Caco-2 (cell line): ENCODE measurements around the gene RPS6KA5. TPM values are rescaled to one million over a fixed set of nuclear protein-coding genes. Genes with fewer than 3 reads are reported as not detected.

ENCODE experiments used
- BruUV-seq: library from RNA; stranded (reverse); fragments of 400-500 nt; replicated peaks from 2 replicates; lab custom pipeline; 2021; lab: Mats Ljungman, UMichigan
- CTCF ChIA-PET: fragments of 300-600 bp; sonication (Branson Sonifier 250); formaldehyde crosslinking; loops from one replicate; lab custom pipeline; 2022; ENCODE audit warnings: antibody characterized with exemption; lab: Charles Lee
- POLR2A ChIA-PET: fragments of 300-600 bp; sonication (Branson Sonifier 250); formaldehyde crosslinking; loops from one replicate; lab custom pipeline; 2022; ENCODE audit warnings: antibody characterized with exemption; lab: Charles Lee
- DNase-seq, 2 experiments: peaks; one replicate each; pipeline versions ENCODE4 v3.0.0 to v3.0.0-alpha.2; 2020 to 2022
- H3K27me3 ChIP-seq: replicated peaks from 2 replicates; pipeline ENCODE4 v1.6.0; 2011; ENCODE audit warnings: low read length; ENCODE audit not compliant: control insufficient read depth, insufficient read depth
- H3K36me3 ChIP-seq: 2 replicates; pipeline ENCODE4 v1.5.1; 2011; ENCODE audit warnings: low read length; ENCODE audit not compliant: control insufficient read depth, insufficient read depth
- H3K4me1 ChIP-seq: fragments of 250-450 bp; sonication (Bioruptor Pico); 2 replicates; pipeline ENCODE4 v1.5.1; 2020; ENCODE audit warnings: mild to moderate bottlenecking
- H3K4me3 ChIP-seq: 2 replicates; pipeline ENCODE4 v1.5.1; 2011; ENCODE audit warnings: low read depth, mild to moderate bottlenecking, control low read depth, low read length
- H3K9me3 ChIP-seq: fragments of 250-450 bp; sonication (Bioruptor Pico); 2 replicates; pipeline ENCODE4 v1.5.1; 2020; ENCODE audit warnings: mild to moderate bottlenecking, moderate library complexity
- H3K27ac Mint-ChIP-seq: one replicate; pipeline ENCODE4 v1.8.0; 2022; ENCODE audit warnings: mixed read lengths; ENCODE audit not compliant: unreplicated experiment
- H3K27me3 Mint-ChIP-seq: one replicate; pipeline ENCODE4 v1.8.0; 2022; ENCODE audit warnings: mixed read lengths; ENCODE audit not compliant: insufficient read depth, unreplicated experiment
- H3K36me3 Mint-ChIP-seq: one replicate; pipeline ENCODE4 v1.8.0; 2022; ENCODE audit warnings: mild to moderate bottlenecking, mixed read lengths; ENCODE audit not compliant: insufficient read depth, unreplicated experiment
- H3K4me1 Mint-ChIP-seq: one replicate; pipeline ENCODE4 v1.8.0; 2022; ENCODE audit warnings: low read depth, mixed read lengths; ENCODE audit not compliant: unreplicated experiment
- H3K4me3 Mint-ChIP-seq: one replicate; pipeline ENCODE4 v1.8.0; 2022; ENCODE audit warnings: mild to moderate bottlenecking, moderate library complexity, mixed read lengths; ENCODE audit not compliant: unreplicated experiment
- H3K9me3 Mint-ChIP-seq: one replicate; pipeline ENCODE4 v1.8.0; 2022; ENCODE audit warnings: mixed read lengths; ENCODE audit not compliant: unreplicated experiment
- intact Hi-C: fragments of 100-400 bp; cut with micrococcal nuclease; formaldehyde crosslinking; loops from one replicate; pipeline ENCODE4 v1.10.0; 2022; ENCODE audit not compliant: unreplicated experiment
- total RNA-seq: library from RNA; stranded (reverse); gene quantifications from 2 replicates; pipeline ENCODE4 v1.2.3, GENCODE V29; 2022
- TF ChIP-seq, protein P1 (sequence below), 2 experiments: fragments of 200-600 bp in 1 of 2; IDR thresholded peaks; 1 replicate in 1 of 2; 2 replicates in 1 of 2; pipeline versions ENCODE4 v1.5.1 to v1.8.0; 2011 to 2022; ENCODE audit warnings: antibody characterized with exemption in 1 of 2, control low read depth in 1 of 2, inconsistent platforms in 1 of 2, low read depth in 1 of 2, low read length in 1 of 2, mild to moderate bottlenecking in 1 of 2, moderate library complexity in 1 of 2; ENCODE audit not compliant: insufficient read depth in 1 of 2, severe bottlenecking in 1 of 2, unreplicated experiment in 1 of 2

Gene RPS6KA5
- total RNA-seq, 1 experiment from 2014 or later: 5.7 TPM

DNA sequence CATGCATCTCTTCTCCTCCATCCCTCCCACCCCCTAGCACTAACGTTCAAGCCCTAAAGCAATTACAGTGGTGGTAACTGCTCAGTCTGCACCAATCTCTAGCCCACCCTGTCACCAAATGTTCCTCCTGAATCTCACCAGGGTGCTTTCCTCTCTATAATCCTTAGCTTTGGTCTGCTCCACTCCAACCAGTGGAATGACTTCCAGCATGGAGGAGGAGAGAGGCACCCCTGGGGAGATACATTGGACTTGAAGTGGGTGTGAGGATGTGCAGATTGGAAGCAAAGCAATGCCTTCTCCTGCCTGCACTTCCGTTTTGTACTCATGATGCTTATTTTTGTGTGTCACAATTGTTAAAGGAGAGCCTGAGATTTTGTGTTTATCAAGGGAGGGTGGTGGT lies 24.1 kb upstream of the RPS6KA5 start:
- Mint-ChIP-seq H3K9me3 (no peaks in the 10 kb centered on the region), H3K36me3 (no peaks in the 10 kb centered on the region), H3K27me3 (no peaks in the 10 kb centered on the region), H3K27ac (no peak overlapping the region), H3K4me1 (peaks cover 8% of the 10 kb centered on the region), H3K4me3 (no peak overlapping the region)
- Histone ChIP-seq H3K4me3 (no peak overlapping the region), H3K27me3 (no peaks in the 10 kb centered on the region), H3K9me3 (no peaks in the 10 kb centered on the region), H3K36me3 (no peaks in the 10 kb centered on the region), H3K4me1 (peaks cover 12% of the 10 kb centered on the region)
- CTCF ChIA-PET: no interaction called here
- intact Hi-C loops: no loop called here
- TF ChIP-seq, protein P1, sequence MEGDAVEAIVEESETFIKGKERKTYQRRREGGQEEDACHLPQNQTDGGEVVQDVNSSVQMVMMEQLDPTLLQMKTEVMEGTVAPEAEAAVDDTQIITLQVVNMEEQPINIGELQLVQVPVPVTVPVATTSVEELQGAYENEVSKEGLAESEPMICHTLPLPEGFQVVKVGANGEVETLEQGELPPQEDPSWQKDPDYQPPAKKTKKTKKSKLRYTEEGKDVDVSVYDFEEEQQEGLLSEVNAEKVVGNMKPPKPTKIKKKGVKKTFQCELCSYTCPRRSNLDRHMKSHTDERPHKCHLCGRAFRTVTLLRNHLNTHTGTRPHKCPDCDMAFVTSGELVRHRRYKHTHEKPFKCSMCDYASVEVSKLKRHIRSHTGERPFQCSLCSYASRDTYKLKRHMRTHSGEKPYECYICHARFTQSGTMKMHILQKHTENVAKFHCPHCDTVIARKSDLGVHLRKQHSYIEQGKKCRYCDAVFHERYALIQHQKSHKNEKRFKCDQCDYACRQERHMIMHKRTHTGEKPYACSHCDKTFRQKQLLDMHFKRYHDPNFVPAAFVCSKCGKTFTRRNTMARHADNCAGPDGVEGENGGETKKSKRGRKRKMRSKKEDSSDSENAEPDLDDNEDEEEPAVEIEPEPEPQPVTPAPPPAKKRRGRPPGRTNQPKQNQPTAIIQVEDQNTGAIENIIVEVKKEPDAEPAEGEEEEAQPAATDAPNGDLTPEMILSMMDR (IDR thresholded peaks at IDR 0.05; ENCODE audit: insufficient read depth in 1 of 2, low read depth in 1 of 2, low read length in 1 of 2, severe bottlenecking in 1 of 2, unreplicated experiment in 1 of 2): no peak
- DNase-seq: no peak
- POLR2A ChIA-PET: no interaction called here
- no TSS peak for BruUV-seq

DNA sequence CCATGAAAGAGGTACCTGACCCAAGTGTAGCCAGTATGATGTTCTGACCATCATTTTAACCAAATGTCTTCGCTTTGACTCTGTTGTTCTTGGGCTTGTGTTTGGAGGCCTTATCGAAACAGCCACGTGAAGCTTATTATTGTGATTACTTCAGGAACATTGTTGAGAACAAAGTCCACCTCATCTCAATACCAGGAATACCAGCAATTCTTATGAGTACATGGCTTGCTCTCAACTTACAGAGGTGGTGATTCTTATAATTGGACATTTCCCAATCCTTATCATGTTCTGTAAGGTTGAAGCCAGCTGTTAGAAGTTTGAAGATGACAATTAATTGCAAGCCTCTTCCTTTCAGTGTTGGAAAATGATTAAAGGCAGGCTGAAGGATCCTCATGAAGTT lies 21.8 kb upstream of the RPS6KA5 start:
- Histone ChIP-seq H3K4me3 (no peak overlapping the region), H3K27me3 (no peaks in the 10 kb centered on the region), H3K9me3 (no peaks in the 10 kb centered on the region), H3K36me3 (no peaks in the 10 kb centered on the region), H3K4me1 (peaks cover 12% of the 10 kb centered on the region)
- Mint-ChIP-seq H3K36me3 (no peaks in the 10 kb centered on the region), H3K27ac (no peak overlapping the region), H3K4me1 (peaks cover 2% of the 10 kb centered on the region), H3K9me3 (no peaks in the 10 kb centered on the region), H3K27me3 (no peaks in the 10 kb centered on the region), H3K4me3 (no peak overlapping the region)
- POLR2A ChIA-PET: interaction anchor here (0.6 to 1.0 kb wide), 2 partner anchors 20 to 22 kb away, joined by 4 to 6 read pairs; partner anchors contain the start of gene RPS6KA5
- no TSS peak for BruUV-seq
- intact Hi-C loops: no loop called here
- CTCF ChIA-PET: no interaction called here
- DNase-seq: no peak
- TF ChIP-seq, protein P1 (IDR thresholded peaks at IDR 0.05; ENCODE audit: insufficient read depth in 1 of 2, low read depth in 1 of 2, low read length in 1 of 2, severe bottlenecking in 1 of 2, unreplicated experiment in 1 of 2): no peak

DNA sequence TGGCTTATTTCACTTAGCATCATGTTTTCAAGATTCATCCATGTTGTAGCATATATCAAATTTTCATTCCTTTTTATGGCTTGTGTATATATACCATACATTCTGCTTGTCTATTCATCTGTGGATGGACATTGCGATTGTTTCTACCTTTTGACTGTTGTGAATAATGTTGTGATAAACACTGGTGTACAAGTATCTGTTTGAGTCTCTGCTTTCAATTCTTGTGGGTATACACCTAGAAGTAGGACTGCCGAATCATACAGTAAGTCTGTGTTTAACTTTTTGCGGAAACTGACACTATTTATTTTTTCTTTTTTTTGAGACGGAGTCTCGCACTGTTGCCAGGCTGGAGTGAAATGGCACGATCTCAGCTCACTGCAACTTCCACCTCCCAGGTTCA lies 19.6 kb upstream of the RPS6KA5 start:
- ChIA-PET CTCF (no interaction called here), POLR2A (no interaction called here)
- Histone ChIP-seq H3K27me3 (no peaks in the 10 kb centered on the region), H3K4me1 (peaks cover 12% of the 10 kb centered on the region), H3K36me3 (no peaks in the 10 kb centered on the region), H3K9me3 (no peaks in the 10 kb centered on the region), H3K4me3 (no peak overlapping the region)
- TF ChIP-seq, protein P1 (IDR thresholded peaks at IDR 0.05; ENCODE audit: insufficient read depth in 1 of 2, low read depth in 1 of 2, low read length in 1 of 2, severe bottlenecking in 1 of 2, unreplicated experiment in 1 of 2): no peak
- Mint-ChIP-seq H3K27me3 (no peaks in the 10 kb centered on the region), H3K4me1 (no peaks in the 10 kb centered on the region), H3K36me3 (no peaks in the 10 kb centered on the region), H3K9me3 (no peaks in the 10 kb centered on the region), H3K4me3 (no peak overlapping the region), H3K27ac (no peak overlapping the region)
- no TSS peak for BruUV-seq
- intact Hi-C loops: no loop called here
- no peak for DNase-seq
